Activated CD4-positive, alpha-beta T cell treated with anti-CD3 and anti-CD28 coated beads, Interleukin-2, Interleukin-6, amounts not matched to agents 100 ng/mL and 50 ng/mL, durations not matched to agents 16 hours and 8 hours (primary cell): ENCODE data around the gene TAS1R3.

Source experiments
- DNase-seq: peaks from one replicate; pipeline ENCODE4 v3.0.0-alpha.2; 2020

Gene TAS1R3

DNA sequence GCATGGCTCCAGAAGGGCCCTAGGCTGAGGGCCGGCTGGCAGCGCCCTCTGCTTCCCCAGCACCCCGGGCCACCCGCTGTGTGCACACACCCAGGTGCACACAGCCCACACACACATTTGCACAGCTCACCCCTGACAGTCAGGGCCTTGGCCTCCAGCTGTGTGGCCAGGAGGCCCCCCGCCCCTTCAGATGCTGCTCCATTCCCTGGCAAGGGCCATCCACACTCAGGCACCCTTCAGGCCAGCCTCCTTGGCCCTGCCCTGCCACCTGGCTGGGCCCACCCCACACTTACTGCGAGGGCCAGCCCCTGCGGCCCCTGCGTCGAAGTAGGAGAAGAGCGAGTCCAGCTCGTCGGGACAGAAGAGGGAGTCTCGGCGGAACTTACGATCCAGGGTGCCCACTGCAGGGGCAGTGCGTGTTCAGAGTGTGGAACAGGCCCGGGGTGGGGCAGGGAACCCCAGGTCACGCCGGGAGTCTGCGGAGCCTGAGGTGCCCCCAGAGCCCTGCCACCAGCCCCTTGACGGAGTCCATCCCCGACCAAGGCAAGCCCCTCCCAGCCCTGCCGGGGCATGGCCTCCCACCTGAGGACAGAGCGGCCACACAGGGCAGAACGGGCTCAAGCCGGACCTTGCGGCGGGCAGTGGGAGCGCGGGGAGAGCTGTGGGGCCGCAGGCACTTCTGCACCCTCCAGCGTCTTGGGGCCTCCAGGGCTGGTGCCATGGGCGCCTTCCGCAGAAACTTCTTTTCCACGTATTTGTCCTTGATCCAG is 35.7 kb upstream of the TAS1R3 start:
- no peak for DNase-seq

GRCh38 chr1:1296070-1297061 is 34.7 kb upstream of the TAS1R3 start:
- DNase-seq, result no peak

- no peak for DNase-seq
Measured at GRCh38 chr1:1297802-1298424, 33.2 kb upstream of the TAS1R3 start.

DNA sequence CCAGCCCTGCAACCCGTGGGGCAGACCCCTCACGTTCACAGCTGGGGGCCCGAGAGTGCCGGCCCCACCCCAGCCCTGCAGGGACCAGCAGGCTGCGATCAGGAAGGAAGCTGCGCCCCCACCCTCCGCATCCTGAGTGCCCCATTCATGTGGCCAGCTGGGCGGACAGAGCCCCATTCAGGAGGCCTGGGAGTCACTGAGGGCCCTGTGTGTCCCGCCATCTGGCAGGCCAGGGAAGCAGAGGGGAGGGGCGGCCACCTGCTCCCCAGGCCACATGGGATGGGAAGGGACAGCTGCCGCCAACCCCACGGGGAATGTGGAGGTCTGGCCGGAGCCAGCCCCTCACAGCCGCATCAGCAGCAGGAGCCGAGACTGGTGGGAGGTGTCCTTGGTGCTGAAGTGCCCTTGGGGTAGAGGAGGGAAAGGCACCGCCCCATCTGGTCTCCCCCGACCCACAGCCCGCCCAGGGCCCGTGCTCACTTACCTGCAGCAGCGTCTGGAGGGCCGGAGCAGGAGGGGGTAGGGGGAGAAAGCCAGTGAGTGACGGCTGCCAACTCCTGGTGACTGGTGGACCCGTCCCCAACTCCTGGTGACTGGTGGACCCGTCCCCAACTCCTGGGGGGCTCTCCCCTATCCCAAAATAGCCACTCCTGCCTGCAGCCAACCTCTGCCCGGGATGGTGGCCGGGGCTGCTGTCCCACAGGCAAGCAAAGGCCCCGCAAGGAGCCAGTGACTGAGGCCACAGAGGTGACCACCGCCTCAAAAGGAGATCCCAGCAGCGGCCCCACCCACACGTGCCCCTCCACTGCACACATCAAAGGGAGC is 32.0 kb upstream of the TAS1R3 start:
- no peak for DNase-seq

- DNase-seq, result peak; percentile 37
Measured at GRCh38 chr1:1299686-1300351, 31.3 kb upstream of the TAS1R3 start.

- DNase-seq, result no peak
Measured at GRCh38 chr1:1300352-1300739, 30.7 kb upstream of the TAS1R3 start.

GRCh38 chr1:1302006-1302430 is 29.1 kb upstream of the TAS1R3 start:
- peak; percentile 25 for DNase-seq

GRCh38 chr1:1302951-1303509 is 28.1 kb upstream of the TAS1R3 start:
- no peak for DNase-seq

DNA sequence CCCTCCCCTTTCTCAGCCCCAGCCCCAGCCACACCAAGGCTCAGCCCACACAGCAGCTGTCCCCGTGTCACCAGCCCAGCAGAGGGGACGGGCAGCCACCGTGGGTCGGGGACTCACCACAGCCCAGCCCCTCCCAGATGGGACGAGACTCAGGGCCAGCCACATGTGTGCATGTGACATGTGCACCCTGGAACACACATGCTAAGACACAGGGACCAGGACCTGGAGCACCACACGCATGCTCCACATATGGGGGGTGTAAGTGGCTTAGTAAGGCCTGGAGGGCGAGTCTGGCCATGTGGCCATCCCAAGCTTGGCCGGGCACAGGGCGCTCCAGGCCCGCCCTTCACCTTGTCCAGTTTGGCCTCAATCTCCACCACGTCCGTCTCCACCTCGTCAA is 27.3 kb upstream of the TAS1R3 start:
- DNase-seq, result no peak

DNA sequence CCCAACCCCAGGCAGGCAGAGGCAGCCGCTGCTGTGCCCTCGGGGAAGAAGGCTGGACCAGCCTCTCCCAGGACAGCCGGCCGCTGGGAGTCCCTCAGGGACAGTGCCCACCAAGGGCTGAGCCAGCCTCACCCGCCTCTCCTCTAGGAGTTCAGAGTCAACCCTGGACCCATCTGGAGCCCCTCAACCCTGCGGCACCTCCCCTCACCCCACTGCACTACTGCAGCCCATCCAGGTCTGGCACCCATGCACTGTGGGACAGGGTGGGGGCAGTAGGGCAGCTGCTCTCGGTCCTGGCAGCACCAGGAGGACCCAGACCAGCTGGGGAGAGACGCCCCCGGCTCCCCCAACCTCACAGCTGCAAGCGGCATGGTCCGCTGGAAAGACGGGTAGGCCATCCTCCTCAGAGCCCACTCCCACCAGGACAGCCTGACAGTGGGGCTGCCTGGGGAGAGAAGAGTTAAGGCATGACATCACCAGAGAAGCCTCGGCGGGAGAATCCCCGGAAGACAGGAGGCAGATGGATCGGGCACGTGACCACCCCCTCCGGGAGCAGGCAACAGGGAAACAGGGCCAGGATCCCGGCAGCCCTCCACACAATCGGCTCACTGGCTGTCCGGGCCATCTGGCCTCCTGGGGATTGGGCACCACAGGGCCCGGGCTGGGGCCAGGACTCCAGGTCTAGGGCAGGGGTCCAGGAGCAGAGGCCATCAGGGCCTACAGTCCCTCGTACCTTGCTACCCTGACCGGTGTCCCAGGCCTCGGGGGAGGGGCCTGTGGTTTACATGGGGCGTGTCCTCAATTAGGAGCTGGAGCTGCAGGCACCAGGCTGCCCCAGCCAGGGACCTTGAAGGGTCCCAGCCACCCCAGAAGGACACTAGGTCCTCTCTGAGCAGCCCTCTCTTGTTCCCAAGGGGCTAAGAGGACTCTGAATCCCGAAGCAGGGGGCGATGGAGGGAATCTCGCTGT is 26.5 kb upstream of the TAS1R3 start:
- DNase-seq, result no peak

DNA sequence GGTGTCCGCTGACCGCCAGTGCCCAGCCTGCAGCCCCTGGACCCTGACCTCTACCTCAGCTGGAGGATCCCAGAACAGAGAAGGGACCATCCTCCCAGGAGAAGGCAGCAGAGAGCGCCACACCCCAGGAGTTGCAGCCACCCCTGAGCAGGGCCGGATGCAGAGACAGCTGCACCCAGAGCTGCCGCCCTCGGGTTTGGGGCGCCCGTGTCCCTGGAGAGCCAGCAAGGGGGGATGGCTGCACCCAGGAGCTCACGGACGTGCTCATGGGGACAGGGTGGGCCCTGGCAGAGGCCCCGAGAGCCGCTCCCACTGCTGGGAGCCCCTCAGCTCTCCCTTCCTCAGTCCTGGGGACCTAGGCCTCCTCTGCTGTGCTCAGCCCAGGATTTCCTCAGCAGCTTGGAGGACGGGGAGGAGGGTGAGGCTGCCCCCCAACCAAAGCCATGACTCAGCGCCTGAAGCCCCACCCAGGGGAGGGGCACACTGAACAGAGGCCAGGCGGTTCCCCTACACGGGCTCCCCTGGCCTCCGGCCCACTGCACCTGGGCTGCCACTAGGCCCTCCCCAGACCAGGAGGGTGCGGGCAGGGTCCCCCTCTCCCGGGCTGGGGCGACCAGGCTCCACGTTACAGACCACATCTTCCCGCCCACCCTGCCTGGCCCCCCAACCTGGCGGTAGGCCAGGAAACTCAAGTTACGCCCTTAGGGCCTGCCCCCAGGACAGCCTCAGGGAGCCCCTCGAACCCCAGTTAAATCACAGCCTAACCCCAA is 25.6 kb upstream of the TAS1R3 start:
- peak; percentile 67 for DNase-seq

DNA sequence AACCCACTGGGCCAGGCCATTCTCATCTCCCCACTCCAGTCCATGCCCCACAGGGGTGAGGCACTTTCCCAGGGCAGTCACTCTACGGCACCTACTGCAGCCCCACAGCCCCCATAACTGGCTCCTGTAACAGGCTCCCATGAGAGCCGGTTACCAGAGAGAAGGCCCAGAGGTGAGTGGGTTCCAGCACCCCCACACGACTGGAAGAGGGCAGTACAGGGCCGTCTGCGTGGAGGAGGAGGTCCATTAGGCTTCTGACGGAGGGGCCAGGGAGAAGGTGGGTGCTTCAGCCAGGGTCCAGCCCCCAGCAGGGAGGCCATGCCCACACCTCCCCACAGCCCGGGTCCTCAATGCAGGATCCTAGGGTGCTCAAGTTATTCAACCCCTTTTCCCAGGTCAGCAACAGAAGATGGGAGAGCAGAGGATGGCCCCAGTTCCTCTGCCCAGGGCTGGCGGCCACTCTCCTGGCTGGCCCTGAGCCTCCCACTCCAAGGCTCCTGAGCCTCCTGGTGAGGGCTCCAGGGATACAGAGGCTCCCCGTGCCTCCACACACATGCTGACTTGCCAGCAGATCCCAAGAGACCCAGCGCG is 24.9 kb upstream of the TAS1R3 start:
- DNase-seq, result peak; percentile 36

DNA sequence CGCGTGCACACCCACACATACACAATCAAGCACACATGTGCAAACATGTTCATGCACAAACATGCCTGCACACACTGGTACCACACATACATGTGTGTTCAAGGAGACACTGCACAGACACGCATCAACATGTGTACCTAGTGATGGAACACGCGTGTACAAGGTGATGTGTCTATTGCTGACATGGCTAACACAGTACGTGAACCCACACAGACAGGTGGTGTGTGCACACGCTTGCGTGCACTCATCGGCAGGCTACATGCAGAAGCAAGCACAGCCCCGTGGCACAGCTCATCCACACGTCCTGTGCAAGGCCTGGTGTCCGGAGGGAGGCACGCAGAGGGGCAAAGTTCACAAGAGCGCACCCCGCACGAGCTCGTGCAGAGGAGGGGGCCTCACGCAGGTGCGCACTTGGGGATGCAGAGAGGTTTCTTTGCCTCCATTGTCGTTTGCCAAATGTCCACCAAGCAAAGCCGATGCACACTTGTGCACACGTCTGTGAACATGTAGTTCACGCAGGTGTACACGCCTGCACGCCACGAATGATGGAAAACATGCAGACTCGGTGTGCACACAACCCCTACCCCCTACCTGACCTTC is 24.3 kb upstream of the TAS1R3 start:
- no peak for DNase-seq

- no peak for DNase-seq
Measured at GRCh38 chr1:1307261-1307922, 23.7 kb upstream of the TAS1R3 start.

DNA sequence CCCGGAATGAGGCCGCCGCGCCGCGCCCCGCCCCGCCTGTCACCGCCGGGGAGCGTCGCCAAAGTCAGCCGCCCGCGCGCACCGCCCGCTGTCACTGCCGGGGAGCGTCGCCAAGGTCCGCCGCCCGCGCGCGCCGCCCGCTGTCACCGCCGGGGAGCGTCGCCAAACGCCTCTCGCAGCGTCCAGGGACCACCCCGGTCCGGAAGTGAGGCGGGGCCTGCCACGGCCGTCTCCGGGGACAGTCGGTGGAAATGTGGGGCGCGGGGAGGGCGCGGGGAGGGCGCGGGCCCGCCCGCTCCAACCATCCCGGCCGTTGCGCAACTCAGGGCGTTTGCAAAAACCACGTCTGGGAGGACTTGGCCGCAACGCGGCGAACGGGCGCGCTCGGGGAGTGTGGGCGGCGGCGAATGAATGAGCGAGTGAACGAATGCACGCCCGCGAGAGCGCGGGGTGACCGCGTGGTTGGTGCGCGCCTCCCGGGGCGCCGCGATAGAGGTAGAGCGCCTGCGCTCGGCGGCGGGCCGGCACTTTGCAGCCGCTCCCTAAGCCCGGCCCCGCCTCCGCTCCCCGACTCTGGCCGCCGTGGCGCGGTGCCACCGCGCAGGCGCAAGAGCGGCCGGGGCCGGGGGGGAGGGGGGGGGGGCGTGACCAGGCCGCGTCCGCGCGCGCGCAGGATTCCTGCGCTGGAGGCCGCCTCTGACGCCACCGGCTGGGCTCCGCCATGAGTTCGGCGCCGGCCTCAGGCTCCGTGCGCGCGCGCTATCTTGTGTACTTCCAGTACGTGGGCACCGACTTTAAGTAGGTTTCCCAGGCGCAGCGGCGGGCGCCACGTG is 22.9 kb upstream of the TAS1R3 start, which contains the start of the genes ACAP3 and PUSL1:
Gene ACAP3, minus strand, starts transcription at position 8 of the 833 bp plus-strand sequence. CDS start 115 bp downstream, outside the sequence.
Gene PUSL1, plus strand, starts transcription at position 675 of the 833 bp plus-strand sequence. Its CDS starts 47 bp downstream, at position 722.
- peak; percentile 90 for DNase-seq

- no peak for DNase-seq
Measured at GRCh38 chr1:1308756-1309250, 22.3 kb upstream of the TAS1R3 start.
